NCI-H1417 (cell line): ENCODE measurements around the gene EXOC3L1.

Experiments used
- DNase-seq, 3 experiments: peaks; one replicate each; lab custom pipeline; 2025; lab: John Stamatoyannopoulos, UW

Gene EXOC3L1

GRCh38 chr16:67165121-67166078 lies 24.5 kb downstream of the EXOC3L1 start:
- no peak for DNase-seq

- peak; percentile 19 to 69 (median 59) for DNase-seq
Observed at GRCh38 chr16:67164599-67165061, 25.3 kb downstream of the EXOC3L1 start, which contains the start of gene HSF4. Gene HSF4 (plus strand): TSS chr16:67164745. CDS start chr16:67164812, 67 bp downstream.

GRCh38 chr16:67163999-67164558 lies 25.9 kb downstream of the EXOC3L1 start:
- DNase-seq, result peak; percentile 14 to 84 (median 78)

- DNase-seq, result peak; percentile 78 to 98 (median 92)
Observed at GRCh38 chr16:67163164-67163998, 26.6 kb downstream of the EXOC3L1 start.

GRCh38 chr16:67162506-67163163 lies 27.3 kb downstream of the EXOC3L1 start:
- no peak for DNase-seq

GRCh38 chr16:67161595-67162058 lies 28.3 kb downstream of the EXOC3L1 start:
- no peak for DNase-seq

GRCh38 chr16:67158637-67159600 lies 31.0 kb downstream of the EXOC3L1 start:
- DNase-seq, result peak in 1 of 3 experiments; percentile 29

- DNase-seq, result no peak
Observed at GRCh38 chr16:67157892-67158635, 31.9 kb downstream of the EXOC3L1 start.

- DNase-seq, result no peak
Observed at GRCh38 chr16:67157106-67157748, 32.7 kb downstream of the EXOC3L1 start.

- no peak for DNase-seq
Observed at GRCh38 chr16:67156143-67156844, 33.6 kb downstream of the EXOC3L1 start.

GRCh38 chr16:67155295-67156142 lies 34.4 kb downstream of the EXOC3L1 start:
- DNase-seq, result peak; percentile 70 to 79 (median 73)

- DNase-seq, result peak; percentile 13 to 39 (median 25)
Observed at GRCh38 chr16:67154578-67155294, 35.2 kb downstream of the EXOC3L1 start.

- peak in 1 of 3 experiments; percentile 20 for DNase-seq
Observed at GRCh38 chr16:67151431-67152097, 38.4 kb downstream of the EXOC3L1 start.

- peak; percentile 38 to 60 (median 47) for DNase-seq
Observed at GRCh38 chr16:67150833-67151396, 39.0 kb downstream of the EXOC3L1 start, which contains the start of gene B3GNT9. Gene B3GNT9 (minus strand): TSS chr16:67150998. CDS start chr16:67150485, 513 bp downstream.

- peak; percentile 10 to 60 (median 32) for DNase-seq
Observed at GRCh38 chr16:67150047-67150832, 39.7 kb downstream of the EXOC3L1 start.
